HG03565 (cell line): Measurements from ENCODE around the gene MAS1L.

Experiments
- ATAC-seq: cut with Tn5 transposase; IDR thresholded peaks from one replicate; pipeline ENCODE4 v1.9.1; 2021; ENCODE audit warnings: mild to moderate bottlenecking, moderate library complexity; ENCODE audit not compliant: unreplicated experiment

MAS1L gene

GRCh38 chr6:29487660-29488059 lies at the start of gene MAS1L:
TSS of gene MAS1L (minus strand) at chr6:29487956. CDS start at chr6:29487902, 54 bp downstream.
- no peak for ATAC-seq

- ATAC-seq = no peak
These were observed 44.7 kb upstream of the MAS1L start for GRCh38 chr6:29532320-29532951.

- no peak for ATAC-seq
These were observed 43.9 kb upstream of the MAS1L start for GRCh38 chr6:29531668-29532067.

- no peak for ATAC-seq
These were observed 43.0 kb upstream of the MAS1L start for GRCh38 chr6:29530671-29531310.

GRCh38 chr6:29529956-29530355 lies 42.2 kb upstream of the MAS1L start:
- ATAC-seq = no peak

- no peak for ATAC-seq
These were observed 41.3 kb upstream of the MAS1L start for GRCh38 chr6:29528988-29529560.

GRCh38 chr6:29528300-29528931 lies 40.7 kb upstream of the MAS1L start:
- no peak for ATAC-seq

- ATAC-seq = no peak
These were observed 39.8 kb upstream of the MAS1L start for GRCh38 chr6:29527564-29527963.

- no peak for ATAC-seq
These were observed 39.4 kb upstream of the MAS1L start for GRCh38 chr6:29527126-29527525.

GRCh38 chr6:29525311-29525639 lies 37.5 kb upstream of the MAS1L start:
- ATAC-seq = no peak

- no peak for ATAC-seq
These were observed 36.9 kb upstream of the MAS1L start for GRCh38 chr6:29524444-29525310.

- no peak for ATAC-seq
These were observed 36.3 kb upstream of the MAS1L start for GRCh38 chr6:29524044-29524443.

- ATAC-seq = no peak
These were observed 34.5 kb upstream of the MAS1L start for GRCh38 chr6:29522227-29522626.

- no peak for ATAC-seq
These were observed 33.4 kb upstream of the MAS1L start for GRCh38 chr6:29521006-29521680.

GRCh38 chr6:29520232-29520631 lies 32.5 kb upstream of the MAS1L start:
- ATAC-seq = no peak

GRCh38 chr6:29519291-29520010 lies 31.7 kb upstream of the MAS1L start:
- no peak for ATAC-seq

- no peak for ATAC-seq
These were observed 30.1 kb upstream of the MAS1L start for GRCh38 chr6:29517728-29518440.

- ATAC-seq = no peak
These were observed 29.5 kb upstream of the MAS1L start for GRCh38 chr6:29517245-29517644.

GRCh38 chr6:29516108-29516507 lies 28.4 kb upstream of the MAS1L start:
- no peak for ATAC-seq
